ENCODE results near the gene SNUPN.

- TF ChIP-seq POLR2A (IDR thresholded peaks at IDR 0.05), result no peak
- TF ChIP-seq, protein P1, sequence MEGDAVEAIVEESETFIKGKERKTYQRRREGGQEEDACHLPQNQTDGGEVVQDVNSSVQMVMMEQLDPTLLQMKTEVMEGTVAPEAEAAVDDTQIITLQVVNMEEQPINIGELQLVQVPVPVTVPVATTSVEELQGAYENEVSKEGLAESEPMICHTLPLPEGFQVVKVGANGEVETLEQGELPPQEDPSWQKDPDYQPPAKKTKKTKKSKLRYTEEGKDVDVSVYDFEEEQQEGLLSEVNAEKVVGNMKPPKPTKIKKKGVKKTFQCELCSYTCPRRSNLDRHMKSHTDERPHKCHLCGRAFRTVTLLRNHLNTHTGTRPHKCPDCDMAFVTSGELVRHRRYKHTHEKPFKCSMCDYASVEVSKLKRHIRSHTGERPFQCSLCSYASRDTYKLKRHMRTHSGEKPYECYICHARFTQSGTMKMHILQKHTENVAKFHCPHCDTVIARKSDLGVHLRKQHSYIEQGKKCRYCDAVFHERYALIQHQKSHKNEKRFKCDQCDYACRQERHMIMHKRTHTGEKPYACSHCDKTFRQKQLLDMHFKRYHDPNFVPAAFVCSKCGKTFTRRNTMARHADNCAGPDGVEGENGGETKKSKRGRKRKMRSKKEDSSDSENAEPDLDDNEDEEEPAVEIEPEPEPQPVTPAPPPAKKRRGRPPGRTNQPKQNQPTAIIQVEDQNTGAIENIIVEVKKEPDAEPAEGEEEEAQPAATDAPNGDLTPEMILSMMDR (IDR thresholded peaks at IDR 0.05), result no peak
- peak; percentile 47 to 60 for TF ChIP-seq POLR2AphosphoS5 (IDR thresholded peaks at IDR 0.05)
- peak in 1 of 4 donors; percentile 34 for TF ChIP-seq EP300 (IDR thresholded peaks at IDR 0.05)
Observed at GRCh38 chr15:75650908-75651809, 25.6 kb upstream of the SNUPN start.

All from upper lobe of left lung (tissue), 4 donors.